Measurements from ENCODE around the gene SEMA6C. TPM values are rescaled to one million over a fixed set of nuclear protein-coding genes. Genes with fewer than 3 reads are reported as not detected.
"Not testable (repeated sequence)": the region's sequence is repeated elsewhere in the genome, so short reads cannot be mapped to it uniquely, and the experiment has no call there.

The SEMA6C gene
- total RNA-seq (1 to 10 TPM in 5 of 6 donors, under 1 TPM in 1; 0.47 to 4.3 (median 1.9) TPM), polyA plus RNA-seq (10 to 100 TPM; 18.0 to 24.1 TPM)

GRCh38 chr1:151146412-151147131, at the start of gene SEMA6C:
TSS of gene SEMA6C (minus strand) at chr1:151146631. CDS start at chr1:151142621, 4,010 bp downstream.
- WGBS, 2 donors: 0% methylated on average over 56 to 61 of the region's 61 CpGs
- peak within 1 kb of the TSS; percentile 35 to 88 (median 58) for H3K4me3 ChIP-seq
- H3K27me3 ChIP-seq: no peaks in the 10 kb centered on the region
- TF ChIP-seq CTCF (IDR thresholded peaks at IDR 0.05): no peak
- FAIRE-seq (no peak), ATAC-seq (peak; percentile 99 to 100 (median 99)), DNase-seq (peak; percentile 93 to 98 (median 94))
- peaks cover 0 to 6% (median 0%) of the 10 kb centered on the region in 3 donors for H3K4me1 ChIP-seq
- intact Hi-C loops (cut with DNase I): no loop called here
- no peaks in the 10 kb centered on the region for H3K36me3 ChIP-seq
- H3K27ac ChIP-seq: no peak within 1 kb of the TSS
- H3K9me3 ChIP-seq: no peaks in the 10 kb centered on the region

GRCh38 chr1:151194894-151195594, 48.6 kb upstream of the SEMA6C start:
- 64 to 76% methylated on average over 17 of the region's 17 CpGs for WGBS, 2 donors
- not testable (repeated sequence) for H3K27ac ChIP-seq, FAIRE-seq, H3K4me1 ChIP-seq, H3K36me3 ChIP-seq, H3K9me3 ChIP-seq, H3K27me3 ChIP-seq, H3K4me3 ChIP-seq, ATAC-seq
- intact Hi-C loops (cut with DNase I): loop anchor here in 2 of 3 donors (5.0 kb wide), 1 partner anchor 57 kb away; the partner anchor contains the start of gene PSMD4 (in 2 of the 2)
- peak in 5 of 6 donors; percentile 9 to 58 (median 52) for DNase-seq

GRCh38 chr1:151193856-151194255, 47.4 kb upstream of the SEMA6C start:
- Histone ChIP-seq H3K9me3 (no peaks in the 10 kb centered on the region), H3K4me1 (peaks cover 0 to 8% (median 5%) of the 10 kb centered on the region in 3 donors), H3K27me3 (no peaks in the 10 kb centered on the region), H3K27ac (no peak overlapping the region), H3K36me3 (no peaks in the 10 kb centered on the region), H3K4me3 (no peak overlapping the region)
- ATAC-seq (no peak), FAIRE-seq (no peak), DNase-seq (no peak)
- no peak for TF ChIP-seq CTCF (IDR thresholded peaks at IDR 0.05)
- WGBS, 2 donors: 79 to 100% methylated on average over 1 of the region's 1 CpG
- intact Hi-C loops (cut with DNase I): no loop called here

- ATAC-seq: no peak
Measured at GRCh38 chr1:151193304-151193703, 46.9 kb upstream of the SEMA6C start.

More at GRCh38 chr1:151193304-151193703, 46.9 kb upstream of the SEMA6C start:
- H3K4me3 ChIP-seq: no peak overlapping the region
- no peaks in the 10 kb centered on the region for H3K27me3 ChIP-seq
- TF ChIP-seq CTCF (IDR thresholded peaks at IDR 0.05): no peak
- H3K27ac ChIP-seq: no peak overlapping the region
- 42% methylated on average over 6 of the region's 6 CpGs for WGBS, 2 donors
- no peaks in the 10 kb centered on the region for H3K9me3 ChIP-seq
- no peaks in the 10 kb centered on the region for H3K36me3 ChIP-seq
- FAIRE-seq (no peak), DNase-seq (no peak)
- intact Hi-C loops (cut with DNase I): no loop called here
- H3K4me1 ChIP-seq: peaks cover 0 to 13% (median 11%) of the 10 kb centered on the region in 3 donors

Data from pancreas (tissue), 10 donors.